ENCODE data around the gene SLA2.

The SLA2 gene

DNA sequence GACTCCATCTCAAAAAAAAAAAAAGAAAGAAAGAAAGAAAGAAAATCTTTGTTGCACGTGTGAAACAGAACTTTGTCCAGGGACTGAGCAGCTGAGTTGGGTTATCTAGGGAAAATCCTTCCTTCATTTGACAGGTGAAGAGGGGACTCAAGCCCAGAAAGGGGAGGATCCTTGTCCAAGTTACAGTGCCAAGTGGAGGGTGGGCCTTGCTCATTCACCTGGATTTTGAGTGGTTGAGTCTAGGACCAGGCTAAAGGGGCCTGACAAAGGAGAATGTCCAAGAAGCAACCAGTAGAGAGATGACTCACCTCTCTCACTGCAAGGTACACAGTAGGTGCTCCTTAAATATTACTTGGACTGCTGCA, 69.9 kb downstream of the SLA2 start:
- no peaks in the 10 kb centered on the region for H3K9me3 ChIP-seq
- peaks cover 2% of the 10 kb centered on the region for H3K36me3 ChIP-seq
- peaks cover 47% of the 10 kb centered on the region for H3K27me3 ChIP-seq
- no peak overlapping the region for H3K4me3 ChIP-seq (ENCODE audit: low read depth in 1 of 2, low read length in 1 of 2)
- no peak overlapping the region for H3K27ac ChIP-seq
- peaks cover 16 to 17% of the 10 kb centered on the region in 2 experiments for H3K4me1 ChIP-seq (ENCODE audit: control insufficient read depth in 1 of 2, insufficient read depth in 1 of 2, low read depth in 1 of 2, low read length in 1 of 2)
- TF ChIP-seq, protein P1, sequence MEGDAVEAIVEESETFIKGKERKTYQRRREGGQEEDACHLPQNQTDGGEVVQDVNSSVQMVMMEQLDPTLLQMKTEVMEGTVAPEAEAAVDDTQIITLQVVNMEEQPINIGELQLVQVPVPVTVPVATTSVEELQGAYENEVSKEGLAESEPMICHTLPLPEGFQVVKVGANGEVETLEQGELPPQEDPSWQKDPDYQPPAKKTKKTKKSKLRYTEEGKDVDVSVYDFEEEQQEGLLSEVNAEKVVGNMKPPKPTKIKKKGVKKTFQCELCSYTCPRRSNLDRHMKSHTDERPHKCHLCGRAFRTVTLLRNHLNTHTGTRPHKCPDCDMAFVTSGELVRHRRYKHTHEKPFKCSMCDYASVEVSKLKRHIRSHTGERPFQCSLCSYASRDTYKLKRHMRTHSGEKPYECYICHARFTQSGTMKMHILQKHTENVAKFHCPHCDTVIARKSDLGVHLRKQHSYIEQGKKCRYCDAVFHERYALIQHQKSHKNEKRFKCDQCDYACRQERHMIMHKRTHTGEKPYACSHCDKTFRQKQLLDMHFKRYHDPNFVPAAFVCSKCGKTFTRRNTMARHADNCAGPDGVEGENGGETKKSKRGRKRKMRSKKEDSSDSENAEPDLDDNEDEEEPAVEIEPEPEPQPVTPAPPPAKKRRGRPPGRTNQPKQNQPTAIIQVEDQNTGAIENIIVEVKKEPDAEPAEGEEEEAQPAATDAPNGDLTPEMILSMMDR (IDR thresholded peaks at IDR 0.05) = no peak

DNA sequence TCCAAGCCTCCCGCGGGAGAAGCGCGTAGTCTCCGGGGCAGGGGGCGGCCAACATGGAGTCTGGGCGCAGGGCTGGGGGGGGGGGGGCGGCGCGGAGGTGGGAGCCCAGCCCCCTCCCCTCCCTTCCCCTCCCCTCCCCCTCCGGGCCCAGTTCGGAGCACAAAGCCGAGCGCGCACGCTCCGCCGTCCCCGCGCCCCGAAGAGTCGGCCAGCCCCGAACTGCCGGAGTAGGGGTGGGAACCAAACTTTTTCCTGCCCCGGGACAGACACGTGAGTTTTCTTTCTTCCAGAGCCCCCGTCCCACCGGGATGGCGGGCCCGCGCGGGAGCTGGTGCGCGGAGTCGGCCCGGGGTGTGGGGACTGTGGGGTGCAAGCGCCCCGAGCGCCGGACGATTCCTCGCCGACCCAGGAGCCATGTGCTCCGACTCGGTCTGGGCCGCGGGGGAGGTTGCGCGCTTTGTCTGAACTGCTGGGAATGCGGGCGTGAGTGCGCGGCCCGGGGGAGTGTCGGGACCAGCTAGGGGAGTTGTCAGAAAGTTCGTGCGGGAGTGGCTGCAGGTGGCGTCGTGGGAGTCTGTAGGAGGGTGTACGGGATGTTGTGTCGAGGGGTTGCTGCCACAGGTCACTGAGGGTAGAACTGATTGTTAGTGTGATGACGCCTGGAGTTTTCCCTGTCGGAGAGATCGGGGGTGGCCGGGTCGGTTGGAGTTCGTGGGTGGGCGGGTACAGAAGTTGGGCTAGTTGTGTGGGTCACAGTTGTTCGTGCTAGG, 71.4 kb downstream of the SLA2 start:
- TF ChIP-seq, protein P1 (IDR thresholded peaks at IDR 0.05) = no peak
- Histone ChIP-seq H3K27ac (peak overlapping the region; percentile 74), H3K27me3 (peaks cover 60% of the 10 kb centered on the region), H3K36me3 (no peaks in the 10 kb centered on the region), H3K9me3 (no peaks in the 10 kb centered on the region), H3K4me1 (ENCODE audit: control insufficient read depth in 1 of 2, insufficient read depth in 1 of 2, low read depth in 1 of 2, low read length in 1 of 2) (peaks cover 16 to 17% of the 10 kb centered on the region in 2 experiments), H3K4me3 (ENCODE audit: low read depth in 1 of 2, low read length in 1 of 2) (peak overlapping the region; percentile 77 to 97)

DNA sequence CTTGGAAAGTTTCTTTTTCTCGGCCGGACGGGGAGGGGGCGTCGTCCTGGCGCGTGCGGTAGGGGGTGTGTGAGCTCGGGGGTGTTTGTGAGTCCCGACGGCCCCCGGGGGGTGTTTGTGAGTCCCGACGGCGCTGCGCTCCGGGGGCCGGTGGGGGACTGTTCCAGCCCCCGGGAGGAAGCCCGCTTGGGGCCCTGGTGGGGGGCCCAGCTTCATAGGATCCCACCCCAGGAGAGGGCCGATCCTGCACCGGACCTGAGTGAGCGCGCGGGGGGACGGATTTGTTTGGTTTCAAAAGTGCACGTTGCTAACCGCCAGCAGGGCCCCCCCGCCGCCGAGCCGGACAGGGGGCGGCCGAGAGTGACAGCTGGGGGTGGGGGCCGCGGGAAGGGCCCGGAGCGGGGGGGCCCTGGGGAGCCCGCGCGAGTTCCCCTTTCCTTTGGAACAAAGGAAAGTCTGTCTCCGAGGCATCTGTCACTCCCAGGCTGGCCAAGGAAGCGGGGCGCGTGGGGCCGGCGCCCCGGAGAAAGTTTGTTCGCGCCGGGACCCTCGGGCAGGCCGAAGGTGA, 72.1 kb downstream of the SLA2 start:
- TF ChIP-seq, protein P1 (IDR thresholded peaks at IDR 0.05) = no peak

DNA sequence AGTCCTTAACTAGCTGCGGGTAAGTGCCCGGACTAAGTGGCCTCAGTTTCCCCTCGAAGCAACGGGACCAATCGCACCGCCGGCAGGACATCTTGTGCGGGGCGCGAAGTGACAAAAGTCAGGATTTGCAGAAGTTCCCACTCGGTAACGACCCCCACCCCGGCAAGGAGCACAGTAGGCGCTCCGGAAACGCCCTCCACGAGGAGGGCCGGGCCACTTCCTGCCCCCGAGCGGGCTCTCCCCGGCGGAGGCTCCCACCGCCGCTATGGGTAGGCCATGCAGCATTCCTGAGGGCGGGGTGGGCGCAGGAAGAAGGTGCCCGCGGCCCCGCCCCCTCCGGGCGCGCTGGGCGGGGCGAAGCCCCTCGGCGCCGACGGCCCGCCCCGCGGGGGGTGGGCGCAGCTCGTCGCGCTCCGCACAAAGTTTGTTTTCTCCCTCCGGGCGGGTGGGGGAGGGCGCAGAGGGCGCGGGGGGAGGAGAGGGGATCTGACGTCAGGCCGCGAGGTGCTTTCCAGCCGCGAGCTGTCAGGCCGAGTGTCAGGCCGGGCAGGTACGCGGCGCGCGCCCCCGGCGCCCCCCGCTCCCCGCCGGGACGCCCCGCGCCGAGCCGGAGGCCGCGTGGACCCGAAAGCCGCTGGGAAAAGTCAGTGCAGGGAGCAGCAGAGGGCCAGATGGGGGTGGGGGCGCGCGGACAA, 72.7 kb downstream of the SLA2 start, which contains the start of gene TGIF2:
Gene TGIF2, plus strand, starts transcription at position 495 of the 695 bp plus-strand sequence. CDS start 5,178 bp downstream, outside the sequence.
- peaks cover 16 to 17% of the 10 kb centered on the region in 2 experiments for H3K4me1 ChIP-seq (ENCODE audit: control insufficient read depth in 1 of 2, insufficient read depth in 1 of 2, low read depth in 1 of 2, low read length in 1 of 2)
- peaks cover 60% of the 10 kb centered on the region for H3K27me3 ChIP-seq
- TF ChIP-seq, protein P1 (IDR thresholded peaks at IDR 0.05) = no peak
- H3K27ac ChIP-seq = peak within 1 kb of the TSS; percentile 74
- no peaks in the 10 kb centered on the region for H3K9me3 ChIP-seq
- peak within 1 kb of the TSS; percentile 77 to 97 for H3K4me3 ChIP-seq (ENCODE audit: low read depth in 1 of 2, low read length in 1 of 2)
- H3K36me3 ChIP-seq = no peaks in the 10 kb centered on the region

More for the DNA sequence above, 72.1 kb downstream of the SLA2 start:
- Histone ChIP-seq H3K27ac (peak overlapping the region; percentile 74), H3K27me3 (peaks cover 60% of the 10 kb centered on the region), H3K4me3 (ENCODE audit: low read depth in 1 of 2, low read length in 1 of 2) (peak overlapping the region; percentile 77 to 97), H3K4me1 (ENCODE audit: control insufficient read depth in 1 of 2, insufficient read depth in 1 of 2, low read depth in 1 of 2, low read length in 1 of 2) (peaks cover 16 to 17% of the 10 kb centered on the region in 2 experiments), H3K9me3 (no peaks in the 10 kb centered on the region), H3K36me3 (no peaks in the 10 kb centered on the region)

DNA sequence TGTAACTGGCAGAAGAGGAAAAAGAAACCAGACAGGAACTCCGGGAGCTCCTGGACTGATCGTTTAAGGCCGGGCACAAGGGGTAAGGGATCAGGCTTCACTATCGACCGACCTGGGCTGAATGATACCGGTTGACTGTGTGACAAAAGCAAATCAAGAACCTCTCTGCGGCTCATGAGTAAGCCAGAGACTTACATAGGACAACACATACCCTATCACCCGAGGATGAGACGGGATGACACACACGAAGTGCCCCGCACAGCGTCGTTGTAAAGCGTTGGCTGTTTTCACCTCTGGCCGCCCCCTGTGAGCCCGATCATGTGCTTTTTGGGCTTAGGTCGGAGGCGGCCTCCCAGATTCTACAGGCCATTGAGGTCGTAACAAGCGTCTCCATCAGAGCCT, 73.3 kb downstream of the SLA2 start:
- Histone ChIP-seq H3K4me3 (ENCODE audit: low read depth in 1 of 2, low read length in 1 of 2) (peak overlapping the region; percentile 77 to 97), H3K27ac (peak overlapping the region; percentile 74), H3K9me3 (no peaks in the 10 kb centered on the region), H3K36me3 (no peaks in the 10 kb centered on the region), H3K4me1 (ENCODE audit: control insufficient read depth in 1 of 2, insufficient read depth in 1 of 2, low read depth in 1 of 2, low read length in 1 of 2) (peaks cover 16 to 17% of the 10 kb centered on the region in 2 experiments), H3K27me3 (peaks cover 60% of the 10 kb centered on the region)
- TF ChIP-seq, protein P1 (IDR thresholded peaks at IDR 0.05) = no peak

All from neutrophil (primary cell).